ENCODE results near the gene C1QTNF5. TPM values are rescaled to one million over a fixed set of nuclear protein-coding genes. Genes with fewer than 3 reads are reported as not detected.

Gene C1QTNF5
- total RNA-seq, 1 experiment from 2014 or later, result not detected

DNA sequence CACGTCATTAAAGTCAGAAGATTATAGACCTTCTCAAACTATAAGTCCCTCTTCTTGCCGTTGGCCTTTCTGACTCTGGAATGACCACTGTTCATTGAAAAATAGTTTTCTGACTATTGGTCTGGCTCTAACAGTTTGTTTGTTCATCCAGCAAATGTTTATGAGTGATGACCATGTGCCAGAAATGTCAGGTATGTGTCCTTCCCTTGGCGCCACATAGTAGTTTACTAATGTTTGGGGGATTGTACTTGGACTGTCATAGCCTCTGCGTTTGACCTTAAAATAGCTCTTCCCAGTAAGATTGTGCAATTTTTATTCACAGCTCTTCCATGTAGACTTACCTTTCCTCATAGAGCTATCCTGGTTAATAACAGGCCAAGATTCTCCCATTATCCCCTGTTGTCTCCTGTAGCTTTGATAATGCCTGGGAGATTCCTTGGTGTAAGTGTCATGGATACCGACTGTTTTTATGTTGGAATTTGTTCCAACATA is 37.4 kb downstream of the C1QTNF5 start:
- DNase-seq (ENCODE audit: extremely low read depth, low read depth), result no peak

DNA sequence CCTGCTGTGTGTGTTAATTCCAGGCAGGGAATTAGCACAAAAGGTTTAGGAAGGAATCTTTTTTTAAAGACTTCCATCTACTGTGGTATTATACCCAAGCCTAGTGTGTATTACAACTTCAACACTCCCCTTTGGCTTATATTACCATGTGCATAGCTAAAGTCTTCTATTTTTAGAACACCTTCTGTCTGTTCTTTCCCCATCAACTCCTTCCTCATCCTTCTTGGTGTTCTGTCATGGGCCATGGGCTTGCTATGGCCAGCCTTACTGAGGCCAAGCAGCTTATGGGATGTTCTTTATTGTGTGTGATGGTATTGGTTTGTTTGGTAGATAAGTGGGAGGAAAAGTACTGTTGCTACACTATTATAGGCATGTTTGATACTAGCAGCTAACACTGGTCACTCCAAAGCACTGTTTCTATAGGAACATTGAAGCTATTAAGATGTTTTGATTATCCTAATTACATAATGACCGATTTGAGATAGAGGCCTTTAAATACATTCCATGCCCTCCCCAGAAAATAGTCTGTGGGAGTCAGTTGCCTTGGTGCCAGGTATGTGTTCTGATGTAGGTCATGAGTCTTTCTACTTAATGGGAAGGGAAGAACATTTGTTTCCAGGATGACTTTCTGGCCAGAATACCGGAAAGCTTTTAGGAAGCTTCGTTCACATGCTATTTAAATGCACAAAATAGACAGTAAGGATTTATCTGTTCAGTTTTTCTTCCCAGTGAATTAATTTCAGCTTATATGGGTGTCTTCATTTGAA is 40.3 kb downstream of the C1QTNF5 start:
- no peak for DNase-seq (ENCODE audit: extremely low read depth, low read depth)

DNA sequence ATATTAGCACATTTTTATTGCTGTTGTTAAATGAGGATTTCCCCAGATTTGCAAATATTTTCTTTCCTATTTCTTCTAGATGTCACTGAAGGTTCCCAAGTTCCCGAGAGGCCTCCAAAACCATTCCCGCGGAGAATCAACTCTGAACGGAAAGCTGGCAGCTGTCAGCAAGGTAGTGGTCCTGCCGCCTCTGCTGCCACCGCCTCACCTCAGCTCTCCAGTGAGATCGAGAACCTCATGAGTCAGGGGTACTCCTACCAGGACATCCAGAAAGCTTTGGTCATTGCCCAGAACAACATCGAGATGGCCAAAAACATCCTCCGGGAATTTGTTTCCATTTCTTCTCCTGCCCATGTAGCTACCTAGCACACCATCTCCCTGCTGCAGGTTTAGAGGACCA is 41.3 kb downstream of the C1QTNF5 start:
- DNase-seq (ENCODE audit: extremely low read depth, low read depth), result no peak

DNA sequence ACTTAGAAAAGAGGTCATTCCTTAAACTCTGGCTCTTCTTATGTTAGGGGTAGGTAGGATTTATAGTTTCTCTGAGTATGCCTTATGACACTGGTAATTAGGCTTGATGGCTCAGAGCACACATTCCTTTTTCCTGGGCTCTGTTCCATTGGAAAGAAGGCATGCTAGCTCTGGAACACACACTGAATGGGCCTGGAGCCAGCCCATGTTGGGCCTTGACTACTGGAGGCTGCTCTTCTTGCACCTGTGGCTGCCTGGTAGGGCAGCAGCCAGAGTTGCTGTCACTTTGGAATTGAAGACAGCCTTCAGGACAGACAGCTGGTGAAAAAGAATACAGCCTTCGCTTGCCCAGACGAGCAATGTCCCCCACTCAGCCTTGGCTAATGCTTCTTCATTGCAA is 42.0 kb downstream of the C1QTNF5 start:
- DNase-seq (ENCODE audit: extremely low read depth, low read depth), result no peak

DNA sequence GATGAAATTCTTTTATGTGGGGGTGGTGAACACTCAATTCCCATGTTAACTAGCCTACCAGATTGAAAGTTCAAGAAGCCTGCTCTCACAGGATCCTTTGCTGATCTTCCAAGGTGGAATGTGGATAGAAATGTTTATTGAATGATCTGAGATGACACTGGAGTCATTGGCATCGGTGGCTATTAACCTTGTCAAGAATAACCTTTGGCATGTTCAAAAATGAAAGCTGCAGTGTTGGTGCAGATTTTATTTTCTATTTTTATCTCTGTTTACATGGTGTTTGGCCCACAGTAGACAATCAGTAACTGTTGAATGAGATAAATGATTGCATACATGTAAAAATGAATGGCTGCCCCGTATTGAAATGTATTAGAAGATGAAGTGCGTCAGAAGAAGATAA is 42.7 kb downstream of the C1QTNF5 start:
- DNase-seq (ENCODE audit: extremely low read depth, low read depth), result no peak

DNA sequence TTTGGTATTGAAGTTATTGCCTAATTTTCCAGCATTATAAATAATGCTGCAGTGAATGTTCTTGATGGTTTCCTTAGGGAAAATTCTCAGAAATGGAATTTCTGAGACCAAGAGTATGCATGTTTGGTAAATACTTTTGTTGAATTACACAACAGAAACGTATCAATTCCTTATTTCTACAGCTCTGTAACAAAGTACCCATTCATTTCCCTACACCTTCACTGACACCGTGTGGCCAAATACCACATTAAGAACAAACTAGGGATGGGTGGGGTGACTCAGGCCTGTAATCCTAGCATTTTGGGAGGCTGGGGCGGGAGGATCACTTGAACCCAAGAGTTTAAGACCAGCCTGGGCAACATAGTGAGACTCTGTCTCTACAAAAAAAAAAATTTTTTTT is 45.5 kb downstream of the C1QTNF5 start:
- no peak for DNase-seq (ENCODE audit: extremely low read depth, low read depth)

DNA sequence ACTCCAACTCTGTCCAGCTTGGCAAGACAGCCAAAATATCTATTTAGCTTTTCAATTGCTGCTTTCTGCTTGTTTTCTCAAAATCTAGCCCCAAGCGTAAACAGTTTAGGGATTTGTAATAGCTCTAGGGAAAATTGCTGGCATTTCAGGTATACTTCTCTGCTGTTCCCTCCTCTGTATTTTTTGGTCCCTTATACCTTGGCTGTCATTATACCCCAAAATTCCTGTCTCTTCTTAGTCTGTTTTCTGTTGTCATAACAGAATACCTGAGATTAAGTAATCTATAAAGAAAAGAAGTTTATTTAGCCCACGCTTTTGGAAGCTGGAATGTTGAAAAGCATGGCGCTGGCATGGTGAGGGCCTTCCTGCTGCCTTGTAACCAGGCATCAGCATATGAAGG is 47.2 kb downstream of the C1QTNF5 start:
- no peak for DNase-seq (ENCODE audit: extremely low read depth, low read depth)

DNA sequence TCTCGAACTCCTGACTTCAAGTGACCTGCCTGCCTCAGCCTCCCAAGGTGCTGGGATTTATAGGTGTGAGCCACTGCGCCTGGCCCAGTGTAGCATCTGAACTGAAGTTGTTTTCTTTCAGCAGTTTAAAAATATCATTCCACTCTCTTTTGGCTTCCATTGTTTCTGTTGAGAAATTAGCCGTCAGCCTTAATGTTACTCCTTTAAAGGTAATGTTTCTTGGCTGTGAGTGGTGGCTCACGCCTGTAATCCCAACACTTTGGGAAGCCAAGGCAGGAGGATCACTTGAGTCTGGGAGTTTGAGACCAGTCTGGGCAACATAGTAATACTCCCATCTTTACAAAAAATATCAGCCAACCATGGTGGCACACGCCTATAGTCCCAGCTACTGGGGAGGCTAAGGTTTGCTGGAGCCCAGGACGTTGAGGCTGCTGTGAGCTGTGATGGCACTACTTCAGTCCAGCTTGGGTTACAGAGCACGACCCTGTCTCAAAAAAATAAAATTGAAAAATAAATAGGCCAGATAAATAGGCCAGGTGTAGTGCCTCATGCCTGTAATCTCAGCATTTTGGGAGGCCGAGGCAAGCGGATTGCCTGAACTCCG is 49.7 kb downstream of the C1QTNF5 start:
- no peak for DNase-seq (ENCODE audit: extremely low read depth, low read depth)

Small RNAs within 50 kb of the gene (small RNA-seq; reads per million reads assigned to genes)
- 0 reads per million in 2 experiments for gene RF01225
- 0 reads per million in 2 experiments for gene RNU6-262P

Other genes with a start within 250 kb of the C1QTNF5 start
- 42.1 and 44.0 TPM in 2 replicates for gene DPAGT1, start 239.0 kb downstream of the C1QTNF5 start, total RNA-seq (2014; rRNA removed; shearing (Covaris generic))
- gene C2CD2L, start 233.5 kb downstream of the C1QTNF5 start, total RNA-seq (2014; rRNA removed; shearing (Covaris generic)), result 6.4 and 13.7 TPM in 2 replicates
- gene HINFP, start 219.3 kb downstream of the C1QTNF5 start, total RNA-seq (2014; rRNA removed; shearing (Covaris generic)), result 11.5 and 13.6 TPM in 2 replicates
- not detected in 2 replicates for gene ABCG4, start 191.8 kb downstream of the C1QTNF5 start, total RNA-seq (2014; rRNA removed; shearing (Covaris generic))
- 12.4 and 13.6 TPM in 2 replicates for gene NLRX1, start 172.2 kb downstream of the C1QTNF5 start, total RNA-seq (2014; rRNA removed; shearing (Covaris generic))
- not detected in 2 replicates for gene NHERF4, start 155.4 kb downstream of the C1QTNF5 start, total RNA-seq (2014; rRNA removed; shearing (Covaris generic))
- gene CBL, start 134.5 kb downstream of the C1QTNF5 start, total RNA-seq (2014; rRNA removed; shearing (Covaris generic)), result 11.2 and 12.3 TPM in 2 replicates
- 187 and 195 TPM in 2 replicates for gene MCAM, start 23.8 kb downstream of the C1QTNF5 start, total RNA-seq (2014; rRNA removed; shearing (Covaris generic))
- 6.1 and 7.7 TPM in 2 replicates for gene RNF26, start 6.4 kb downstream of the C1QTNF5 start, total RNA-seq (2014; rRNA removed; shearing (Covaris generic))
- gene MFRP, start 5.8 kb upstream of the C1QTNF5 start, total RNA-seq (2014; rRNA removed; shearing (Covaris generic)), result not detected in 2 replicates
- 0.17 and 0.27 TPM in 2 replicates for gene USP2, start 40.8 kb upstream of the C1QTNF5 start, total RNA-seq (2014; rRNA removed; shearing (Covaris generic))
- not detected in 2 replicates for gene THY1, start 82.3 kb upstream of the C1QTNF5 start, total RNA-seq (2014; rRNA removed; shearing (Covaris generic))